Measurements from ENCODE around the gene PAXX. TPM values are rescaled to one million over a fixed set of nuclear protein-coding genes. Genes with fewer than 3 reads are reported as not detected.

PAXX gene
- total RNA-seq, 1 donor from 2014 or later, result 27.3 TPM

DNA sequence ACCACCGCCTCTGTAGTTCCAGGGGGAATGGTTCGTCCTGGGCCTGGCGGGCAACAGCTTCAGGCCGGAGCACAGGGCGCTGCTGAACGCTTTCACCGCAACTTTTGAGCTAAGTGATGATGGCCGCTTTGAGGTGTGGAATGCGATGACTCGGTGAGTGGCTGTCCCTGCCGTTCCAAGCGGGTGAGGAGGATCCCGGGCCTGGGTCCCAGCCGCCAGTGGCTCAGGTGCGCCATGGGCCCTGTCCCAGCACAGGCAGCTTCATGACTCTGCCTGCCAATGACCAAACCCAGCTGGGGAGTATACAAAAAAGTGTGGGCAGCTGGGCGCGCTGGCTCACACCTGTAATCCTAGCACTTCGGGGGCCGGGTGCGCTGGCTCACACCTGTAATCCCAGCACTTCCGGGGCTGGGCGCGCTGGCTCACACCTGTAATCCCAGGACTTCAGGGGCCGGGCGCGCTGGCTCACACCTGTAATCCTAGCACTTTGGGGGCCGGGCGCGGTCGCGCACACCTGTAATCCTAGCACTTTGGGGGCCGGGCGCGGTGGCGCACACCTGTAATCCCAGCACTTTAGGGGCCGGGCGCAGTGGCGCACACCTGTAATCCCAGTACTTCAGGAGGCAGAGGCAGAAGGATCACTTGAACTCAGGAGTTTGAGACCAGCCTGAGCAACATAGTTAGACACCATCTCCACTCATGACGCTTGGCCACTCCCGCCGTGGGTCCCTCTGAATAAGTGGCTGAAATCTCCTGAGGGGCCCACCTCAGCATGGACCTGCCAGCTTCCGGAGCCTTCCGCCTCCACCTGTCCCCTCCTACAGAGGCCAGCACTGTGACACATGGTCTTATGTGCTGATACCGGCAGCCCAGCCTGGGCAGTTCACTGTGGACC is 39.1 kb upstream of the PAXX start:
- DNase-seq (ENCODE audit: low spot score), result no peak
- ATAC-seq, result no peak

DNA sequence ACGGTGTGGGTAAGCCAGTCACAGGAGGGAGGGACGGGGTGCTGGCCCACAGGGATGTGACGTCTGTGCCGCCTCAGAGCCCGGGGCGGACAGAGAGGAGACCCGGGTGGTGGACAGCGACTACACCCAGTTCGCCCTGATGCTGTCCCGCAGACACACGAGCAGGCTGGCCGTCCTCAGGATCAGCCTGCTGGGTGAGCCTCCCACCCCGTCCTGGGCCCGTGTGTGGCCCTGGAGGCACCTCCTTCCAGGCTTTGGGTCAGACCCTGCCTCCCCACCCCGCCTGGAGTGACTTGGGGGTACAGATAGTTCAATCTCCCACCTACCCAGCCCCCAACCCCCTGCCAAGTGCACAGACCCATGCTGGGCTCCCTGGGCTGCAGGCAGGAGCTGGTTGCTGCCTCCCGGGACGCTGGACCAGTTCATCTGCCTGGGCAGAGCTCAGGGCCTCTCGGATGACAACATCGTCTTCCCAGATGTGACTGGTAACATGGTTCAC is 38.4 kb upstream of the PAXX start:
- DNase-seq (ENCODE audit: low spot score) (no peak), ATAC-seq (no peak)

DNA sequence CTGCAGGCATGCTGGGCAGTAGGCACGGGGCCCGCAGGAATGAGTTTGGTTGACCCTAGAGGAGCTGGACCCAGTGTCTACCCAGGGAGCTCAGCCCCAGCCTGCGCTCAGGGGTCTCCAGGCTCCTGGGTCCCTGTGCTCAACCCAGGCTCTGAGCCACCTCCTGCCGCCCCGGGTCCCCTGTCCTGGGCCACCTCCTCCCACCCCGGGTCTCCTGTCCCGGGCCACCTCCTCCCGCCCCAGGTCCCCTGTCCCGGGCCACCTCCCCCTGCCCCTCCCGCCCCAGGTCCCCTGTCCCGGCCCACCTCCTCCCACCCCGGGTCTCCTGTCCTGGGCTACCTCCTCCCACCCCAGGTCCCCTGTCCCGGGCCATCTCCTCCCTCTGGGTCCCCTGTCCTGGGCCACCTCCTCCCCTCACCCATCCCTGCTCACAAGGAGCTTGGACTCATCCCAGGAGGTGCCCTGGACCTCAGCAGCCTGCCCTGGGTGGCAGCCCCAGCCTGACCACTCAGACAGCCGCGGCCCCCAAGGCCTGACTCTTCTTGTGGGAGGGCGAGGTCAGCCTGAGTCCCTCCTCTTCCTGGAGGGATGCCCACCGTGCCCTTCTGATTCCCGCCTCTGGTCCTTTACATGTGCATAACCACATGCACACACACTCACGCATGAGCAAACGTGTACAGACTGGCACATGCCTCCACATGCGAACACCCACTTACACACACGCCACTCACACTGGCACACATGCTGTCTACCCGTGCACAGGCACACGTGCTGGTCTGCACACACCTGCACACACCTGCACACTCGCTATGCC is 37.7 kb upstream of the PAXX start:
- ATAC-seq (no peak), DNase-seq (ENCODE audit: low spot score) (no peak)

DNA sequence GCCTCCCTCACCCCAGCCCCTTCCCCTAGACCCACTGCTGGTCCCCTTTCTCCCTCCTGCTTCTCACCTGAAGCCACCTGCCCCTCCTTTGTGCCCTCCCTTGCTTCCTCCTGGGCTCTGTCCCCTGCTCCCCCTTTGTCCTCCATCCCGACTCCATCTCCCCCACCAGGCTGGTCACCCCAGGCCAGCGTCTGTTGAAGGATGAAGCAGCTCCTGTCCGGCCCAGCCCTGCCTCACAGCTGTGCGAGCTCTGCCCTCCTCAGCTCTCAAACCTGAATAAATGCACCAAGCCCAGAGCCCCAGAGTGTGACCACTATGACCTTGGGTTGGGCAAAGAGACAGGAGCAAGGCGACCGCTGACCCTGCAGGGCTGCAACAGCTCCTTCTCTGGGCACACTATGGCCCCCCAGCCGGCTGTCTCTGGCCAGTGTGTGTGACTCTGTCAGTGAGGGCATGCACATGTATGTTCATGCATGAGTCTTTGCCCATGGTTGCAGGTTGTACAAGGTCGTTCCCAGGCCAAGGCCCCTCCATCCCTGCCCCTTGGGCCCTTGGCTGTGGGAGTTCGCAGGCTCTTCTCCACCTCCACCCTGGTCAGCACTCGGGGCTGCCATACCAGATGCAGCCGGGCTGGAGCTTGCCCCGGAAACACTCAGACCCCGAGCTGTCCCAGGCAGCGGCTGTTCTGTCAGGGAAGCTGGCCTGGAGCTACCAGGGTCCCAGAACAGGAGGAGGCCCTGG is 36.9 kb upstream of the PAXX start:
- DNase-seq (ENCODE audit: low spot score) (no peak), ATAC-seq (no peak)

DNA sequence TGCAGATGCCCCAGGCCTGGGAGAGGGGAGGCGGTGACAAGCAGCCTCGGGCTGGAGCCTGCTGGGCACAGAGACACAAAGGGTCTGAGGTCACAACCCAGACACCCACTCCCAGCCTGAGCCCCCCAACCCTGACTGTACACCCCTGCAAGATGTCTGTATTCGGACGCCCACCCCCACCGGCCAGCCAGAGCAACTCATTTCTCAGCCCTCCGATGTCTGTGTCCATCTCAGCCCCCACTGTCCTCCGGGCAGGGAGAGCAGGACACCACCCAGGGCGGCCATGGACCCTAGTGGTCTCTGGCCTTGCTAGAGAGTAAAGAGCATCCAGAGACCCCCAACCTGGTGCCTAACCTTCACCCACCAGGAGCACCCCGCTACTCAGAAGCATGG is 36.3 kb upstream of the PAXX start:
- no peak for DNase-seq (ENCODE audit: low spot score)
- ATAC-seq, result no peak

DNA sequence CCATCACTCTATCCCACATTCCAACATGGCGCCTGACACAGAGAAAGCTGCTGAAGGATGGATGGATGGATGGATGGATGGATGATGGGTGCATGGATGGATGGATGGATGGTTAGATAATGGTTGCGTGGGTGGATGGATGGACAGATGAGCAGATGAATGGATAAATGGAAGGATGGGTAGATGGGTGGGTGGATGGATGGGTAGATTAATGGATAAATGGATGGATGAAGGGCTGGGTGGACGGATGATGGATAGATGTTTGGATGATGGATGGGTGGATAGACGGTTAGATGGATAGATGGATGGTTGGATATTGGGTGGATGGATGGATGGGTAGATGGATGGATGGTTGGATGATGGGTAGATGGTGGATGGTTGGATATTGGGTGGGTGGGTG is 35.6 kb upstream of the PAXX start:
- ATAC-seq (no peak), DNase-seq (ENCODE audit: low spot score) (no peak)

DNA sequence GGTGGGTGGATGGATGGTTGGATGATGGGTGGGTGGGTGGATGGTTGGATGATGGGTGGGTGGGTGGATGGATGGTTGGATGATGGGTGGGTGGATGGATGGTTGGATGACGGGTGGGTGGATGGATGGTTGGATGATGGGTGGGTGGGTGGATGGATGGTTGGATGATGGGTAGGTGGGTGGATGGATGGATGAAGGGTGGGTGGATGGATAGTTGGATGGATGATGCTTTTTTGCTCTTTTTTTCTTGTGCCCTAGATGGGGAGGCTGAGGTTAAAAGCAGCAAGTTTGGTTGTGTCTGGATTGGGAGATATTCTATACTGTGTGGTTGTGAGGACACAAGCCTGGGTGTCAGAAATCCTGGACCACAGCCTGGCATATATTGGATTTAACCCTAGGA is 34.8 kb upstream of the PAXX start:
- no peak for DNase-seq (ENCODE audit: low spot score)

DNA sequence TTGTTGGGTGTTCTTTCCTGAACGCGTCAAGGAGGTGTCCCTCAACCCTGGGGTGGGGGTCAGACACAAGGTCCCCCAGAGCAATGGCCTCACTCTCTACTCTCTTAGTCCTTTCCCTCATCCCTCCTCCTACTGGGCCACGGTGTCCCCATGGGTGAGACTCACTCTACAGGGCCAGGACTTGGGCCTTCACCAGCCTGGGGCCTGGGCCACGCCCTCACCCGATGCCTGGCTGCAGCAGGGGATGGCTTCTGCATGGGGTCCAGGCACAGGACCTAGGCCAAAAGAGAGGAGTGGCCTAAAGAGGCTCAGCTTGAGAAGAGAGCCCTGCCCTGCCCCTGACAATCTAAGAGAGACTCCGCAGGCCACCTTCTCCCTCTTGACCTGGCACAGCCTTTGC is 34.3 kb upstream of the PAXX start:
- no peak for DNase-seq (ENCODE audit: low spot score)
- no peak for ATAC-seq

More for the DNA sequence above, 34.8 kb upstream of the PAXX start:
- no peak for ATAC-seq

DNA sequence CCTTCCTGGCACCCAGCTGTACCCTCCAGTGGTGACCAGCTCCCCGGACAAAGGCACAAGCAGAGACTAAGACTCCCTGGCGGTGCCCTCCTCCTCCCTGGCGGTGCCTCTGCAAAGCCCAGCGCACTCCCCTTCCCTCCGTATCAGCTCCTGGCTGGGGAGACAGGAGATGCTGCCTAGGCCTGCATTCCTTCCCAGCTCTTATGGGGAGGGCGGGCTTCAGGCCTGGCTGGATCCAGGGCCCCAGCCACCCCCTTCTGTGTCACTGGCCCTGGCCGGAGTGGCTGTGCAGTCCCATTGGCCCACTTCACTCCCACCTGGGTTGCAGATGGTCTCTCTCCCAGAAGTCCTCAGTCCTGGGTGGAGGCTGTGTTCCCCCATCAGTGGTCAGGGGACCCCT is 33.7 kb upstream of the PAXX start:
- ATAC-seq (no peak), DNase-seq (ENCODE audit: low spot score) (no peak)

DNA sequence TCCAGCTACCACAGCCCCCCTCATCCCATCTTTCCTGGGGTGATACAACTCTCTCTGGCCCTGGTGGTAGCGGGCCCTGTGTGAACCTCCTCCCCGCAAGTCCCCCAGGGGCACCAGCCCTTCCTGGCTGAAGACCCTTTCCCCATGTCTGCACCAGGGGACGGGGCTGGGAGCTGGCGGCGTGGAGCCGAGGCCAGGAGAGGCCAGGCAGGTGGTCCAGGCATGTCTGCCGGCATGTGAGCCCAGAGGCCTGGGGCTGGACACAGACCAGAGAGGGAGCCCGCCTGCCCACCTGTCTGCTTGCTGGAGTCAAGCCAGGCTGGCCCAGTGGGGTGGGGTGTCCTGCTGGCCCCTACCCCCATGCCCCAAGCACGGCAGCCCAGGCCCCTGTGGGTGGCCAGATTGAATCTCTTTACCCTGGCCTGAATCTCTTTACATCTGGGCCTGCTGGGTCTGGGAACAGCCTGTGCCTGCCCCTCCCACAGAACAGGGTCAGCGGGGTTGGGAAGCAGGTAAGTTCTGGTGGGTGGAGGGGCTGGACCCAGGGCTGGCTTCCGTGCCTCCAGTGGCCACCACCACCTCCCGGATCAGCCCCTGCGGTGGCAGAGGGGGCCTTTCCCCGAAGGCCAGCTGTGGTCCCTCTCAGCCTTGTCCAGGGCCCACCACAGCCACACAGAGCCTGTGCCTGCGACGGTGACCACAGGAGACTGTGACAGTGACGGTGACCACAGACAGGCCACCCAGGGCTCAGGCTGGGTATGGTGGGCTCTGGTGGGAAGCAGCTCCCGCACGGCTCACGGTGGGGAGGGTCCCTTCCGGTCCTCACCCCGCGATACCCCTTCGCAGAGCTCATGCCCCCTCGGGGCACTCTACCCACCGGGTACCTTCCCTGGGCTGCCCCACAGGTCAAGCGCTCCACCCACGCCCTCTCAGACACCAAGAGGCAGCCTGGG is 33.0 kb upstream of the PAXX start:
- no peak for ATAC-seq
- DNase-seq (ENCODE audit: low spot score), result no peak

DNA sequence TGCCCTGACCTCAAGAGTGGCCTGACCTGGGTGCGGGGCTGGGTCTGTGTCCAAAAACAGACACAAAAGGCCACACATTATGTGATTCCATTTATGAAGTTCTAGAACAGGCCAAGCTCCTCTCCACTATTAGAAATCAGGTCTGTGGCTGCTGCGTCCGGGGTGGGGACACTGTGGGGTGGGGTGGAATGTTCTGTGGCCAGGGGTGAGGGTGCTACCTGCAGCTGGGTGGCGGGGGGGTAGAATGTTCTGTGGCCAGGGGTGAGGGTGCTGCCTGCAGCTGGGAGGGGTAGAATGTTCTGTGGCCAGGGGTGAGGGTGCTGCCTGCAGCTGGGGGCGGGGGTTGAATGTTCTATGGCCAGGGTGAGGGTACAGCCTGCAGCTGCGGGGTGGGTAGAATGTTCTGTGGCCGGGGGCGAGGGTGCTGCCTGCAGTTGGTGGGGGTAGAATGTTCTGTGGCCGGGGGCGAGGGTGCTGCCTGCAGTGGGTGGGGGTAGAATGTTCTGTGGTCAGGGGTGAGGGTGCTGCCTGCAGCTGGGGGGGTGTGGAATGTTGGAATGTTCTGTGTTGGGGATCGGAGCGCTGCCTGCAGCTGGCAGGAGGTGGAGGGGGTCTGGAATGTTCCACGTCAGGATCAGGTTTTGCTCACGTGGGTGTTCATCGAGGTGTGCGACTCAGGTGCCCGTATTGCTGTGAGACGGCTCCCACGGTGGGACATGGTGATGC is 31.8 kb upstream of the PAXX start:
- ATAC-seq (no peak), DNase-seq (ENCODE audit: low spot score) (no peak)

DNA sequence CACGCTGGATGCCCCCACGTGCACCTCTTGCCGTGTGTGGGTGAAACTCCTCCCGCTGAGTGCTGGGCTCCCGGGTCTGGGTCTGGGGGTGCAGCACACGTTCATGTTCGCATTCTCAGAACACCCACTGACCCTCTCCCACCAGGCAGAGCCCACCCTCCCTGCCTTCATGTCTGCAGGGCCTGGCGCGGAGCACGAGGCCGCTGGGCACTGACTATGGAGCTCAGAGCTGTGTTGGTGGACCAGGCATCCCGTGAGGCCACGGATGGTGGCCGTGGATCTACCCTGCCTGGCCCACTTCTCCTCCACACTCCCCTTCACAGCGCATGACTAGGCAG is 31.3 kb upstream of the PAXX start:
- no peak for ATAC-seq

DNA sequence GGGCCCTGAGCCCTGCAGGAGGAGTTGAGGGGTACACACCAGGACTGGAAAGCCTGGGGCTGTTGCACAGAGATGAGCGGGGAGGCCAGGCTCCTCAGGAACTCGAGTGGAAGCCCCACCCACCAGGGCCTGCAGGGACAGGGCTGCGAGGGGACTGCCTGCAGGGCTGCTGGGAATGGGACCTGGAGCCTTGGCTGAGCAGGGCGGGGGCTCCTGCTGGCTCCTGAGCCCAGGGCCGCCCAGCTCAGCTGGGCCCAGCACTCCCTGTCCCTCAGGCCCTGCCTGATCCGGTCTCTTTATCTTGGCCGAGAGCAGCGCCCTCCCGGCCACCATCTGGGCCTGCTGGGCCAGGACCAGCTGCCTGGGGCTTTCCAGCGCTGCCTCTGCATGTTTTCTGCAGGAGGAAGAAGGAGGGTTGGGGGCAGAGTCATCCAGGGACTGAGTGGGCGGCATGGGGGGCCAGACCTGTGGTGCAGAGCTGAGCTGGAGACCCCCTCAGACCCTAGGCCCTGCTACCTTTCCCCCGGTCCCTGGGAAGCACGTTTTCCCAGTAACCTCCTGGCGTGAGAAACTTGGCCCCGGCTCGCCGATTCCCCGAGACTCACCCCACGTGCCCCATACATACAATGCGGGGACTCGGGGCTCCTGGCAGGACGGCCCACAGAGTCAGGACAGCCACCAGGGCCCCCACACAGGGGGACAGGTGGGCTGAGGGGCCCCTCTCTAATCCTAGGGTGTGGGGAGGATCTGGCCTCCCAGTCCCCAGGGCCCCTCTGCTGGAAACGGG is 30.8 kb upstream of the PAXX start:
- DNase-seq (ENCODE audit: low spot score), result no peak
- peak; percentile 39 for ATAC-seq

More for the DNA sequence above, 31.3 kb upstream of the PAXX start:
- DNase-seq (ENCODE audit: low spot score), result no peak

DNA sequence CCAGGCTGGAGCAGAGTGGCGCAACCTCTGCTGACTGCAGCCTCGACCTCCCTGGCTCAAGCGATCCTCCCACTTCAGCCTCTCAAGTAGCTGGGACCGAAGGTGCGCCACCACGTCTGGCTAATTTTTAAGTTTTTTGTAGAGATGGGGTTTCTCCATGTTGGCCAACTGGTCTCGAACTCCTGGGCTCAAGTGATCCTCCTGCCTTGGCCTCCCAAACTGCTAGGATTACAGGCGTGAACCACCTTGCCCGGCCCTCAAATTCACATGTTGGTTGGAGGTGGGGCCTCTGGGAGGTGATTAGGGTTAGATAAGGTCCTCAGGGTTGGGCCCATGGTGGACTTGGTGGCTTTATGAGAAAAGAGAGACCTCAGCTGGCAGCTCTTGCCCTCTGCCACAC is 30.1 kb upstream of the PAXX start:
- DNase-seq (ENCODE audit: low spot score), result no peak
- no peak for ATAC-seq

DNA sequence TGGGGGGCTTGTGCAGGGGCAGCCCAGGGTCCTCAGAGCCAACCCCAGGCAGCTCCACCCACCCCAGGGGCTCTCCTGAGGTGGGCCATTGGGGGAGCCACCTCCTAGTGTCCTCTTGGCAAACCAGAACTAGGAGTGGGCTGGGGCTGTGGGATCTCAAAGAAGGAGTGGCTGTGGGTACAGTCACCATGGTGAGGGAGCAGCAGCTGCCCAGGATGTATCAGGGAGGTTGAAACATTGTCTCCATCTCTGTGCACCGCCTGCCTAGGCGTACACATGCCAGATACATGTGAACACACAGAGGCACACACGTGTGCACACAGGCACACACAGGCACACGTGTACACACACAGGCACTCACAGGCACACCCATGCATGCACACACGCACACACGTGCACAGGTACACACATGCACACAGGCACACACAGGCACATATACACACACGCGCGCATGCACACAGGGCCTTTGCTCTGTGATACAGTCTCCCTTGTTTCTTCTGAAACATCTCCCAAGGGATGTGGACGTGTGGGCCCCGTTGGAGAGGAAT is 29.4 kb upstream of the PAXX start:
- ATAC-seq, result no peak
- DNase-seq (ENCODE audit: low spot score), result no peak

DNA sequence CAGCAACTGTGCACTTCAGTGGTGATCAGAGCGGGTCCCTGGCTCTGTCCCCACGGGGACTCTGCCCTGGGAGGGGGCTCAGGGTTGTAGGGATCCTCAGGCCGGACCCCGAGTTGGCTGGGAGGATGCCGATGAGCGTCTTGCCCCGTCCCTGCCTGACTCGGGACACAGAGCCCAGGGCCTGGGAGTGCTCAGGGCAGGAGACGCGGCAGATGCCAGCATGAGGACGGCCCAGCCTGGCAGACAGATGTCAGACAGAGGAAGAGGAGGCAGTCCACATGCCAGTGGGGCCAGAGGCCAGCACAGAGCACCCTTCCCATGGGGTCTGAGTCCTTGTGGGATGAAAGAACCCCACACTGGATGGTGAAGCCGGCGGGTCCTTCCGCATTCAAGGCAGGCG is 28.9 kb upstream of the PAXX start:
- DNase-seq (ENCODE audit: low spot score), result no peak
- no peak for ATAC-seq

DNA sequence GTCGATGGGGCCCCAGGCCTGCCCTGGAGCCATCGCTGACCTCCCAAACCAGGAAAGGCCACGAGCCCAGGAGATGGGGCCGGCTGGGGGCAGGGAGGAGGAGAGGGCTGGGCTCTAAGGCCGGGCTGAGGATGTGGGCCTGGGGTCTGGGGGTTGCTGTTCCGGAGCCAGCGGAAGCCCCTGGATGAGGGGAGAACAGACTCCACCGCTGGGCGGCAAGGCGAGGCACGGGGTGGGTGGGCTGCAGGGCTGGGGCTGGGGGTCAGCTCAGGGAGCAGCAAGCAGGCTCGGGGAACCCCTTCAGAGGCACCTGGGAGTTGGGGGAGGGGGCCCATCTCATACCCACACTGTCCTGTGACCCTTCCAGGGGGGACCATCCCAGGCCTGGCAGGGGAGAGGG is 28.5 kb upstream of the PAXX start:
- ATAC-seq (no peak), DNase-seq (ENCODE audit: low spot score) (no peak)

DNA sequence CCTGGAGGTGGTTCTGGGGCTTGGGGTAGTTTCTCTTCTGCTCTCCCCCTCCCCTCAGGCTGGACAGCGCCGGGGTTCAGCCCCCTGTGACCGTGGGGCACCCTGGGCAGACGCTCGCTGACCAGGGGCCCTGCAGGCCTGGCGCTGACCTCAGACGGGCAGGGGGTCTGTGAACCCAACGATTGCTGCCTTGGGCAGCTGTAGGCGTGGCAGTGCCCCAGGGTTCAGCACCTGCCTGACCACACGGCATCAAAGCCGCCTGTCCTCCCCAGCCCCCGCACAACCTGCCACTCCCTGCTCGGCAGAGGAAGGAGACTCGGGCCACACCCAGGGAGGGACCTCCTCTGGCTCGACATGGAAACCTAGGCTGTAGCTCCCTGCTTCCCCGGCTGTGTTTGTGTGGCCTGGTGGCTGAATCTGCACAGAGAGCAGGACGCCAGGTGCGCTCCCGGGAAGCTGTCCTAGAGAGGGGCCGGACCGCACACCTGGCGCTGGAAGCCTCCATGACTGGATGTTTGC is 28.0 kb upstream of the PAXX start:
- DNase-seq (ENCODE audit: low spot score), result no peak
- no peak for ATAC-seq

Measured in left lobe of liver (tissue), 2 donors.